Stimulated activated CD4-positive, alpha-beta T cell treated with anti-CD3 and anti-CD28 coated beads, TNF-alpha, amount 100 ng/mL, for 24 hours (primary cell): Measurements from ENCODE around the gene RPLP1.

Source experiments
- DNase-seq, 3 experiments: peaks; one replicate each; pipeline ENCODE4 v3.0.0-alpha.2; 2020; ENCODE audit warnings: low read depth in 3 of 3

RPLP1 gene

DNA sequence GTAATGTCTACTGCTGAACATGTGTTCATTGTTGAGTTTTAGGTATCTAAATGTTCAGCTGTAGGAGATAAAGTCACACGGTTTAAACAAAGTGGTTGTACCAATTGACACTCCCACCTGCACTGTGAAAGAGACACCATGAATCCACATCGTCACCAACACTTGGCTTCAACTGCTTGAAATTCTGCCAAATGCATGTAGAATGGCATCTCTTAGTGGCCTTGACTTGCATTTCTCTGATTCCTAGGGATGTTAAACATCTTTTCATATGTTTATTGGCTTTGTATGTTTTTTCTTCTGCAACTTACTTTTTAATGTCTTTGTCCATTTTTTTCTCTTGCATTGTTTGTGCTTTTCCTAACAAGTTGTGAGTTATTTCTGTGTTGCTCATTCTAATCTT is 43.4 kb downstream of the RPLP1 start:
- no peak for DNase-seq

DNA sequence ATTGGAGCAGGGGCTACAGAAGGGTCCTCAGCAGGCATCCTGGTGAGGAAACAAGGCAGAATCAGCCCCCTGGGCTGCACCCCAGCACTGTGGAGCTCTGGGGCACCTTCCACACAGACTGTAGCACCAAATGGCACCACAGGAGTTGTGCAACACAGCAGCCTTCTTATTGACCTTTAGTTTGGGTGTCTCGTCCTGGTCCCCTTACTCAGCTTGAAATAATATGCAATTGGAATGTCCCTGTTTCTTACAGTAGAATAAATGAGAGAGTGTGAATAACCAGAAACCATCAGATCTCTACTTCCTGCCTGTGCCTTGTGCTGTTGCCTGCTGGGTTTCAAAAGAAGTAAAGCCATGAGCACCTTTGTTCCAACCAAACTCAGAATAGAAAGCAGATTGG is 44.5 kb downstream of the RPLP1 start:
- no peak for DNase-seq

DNA sequence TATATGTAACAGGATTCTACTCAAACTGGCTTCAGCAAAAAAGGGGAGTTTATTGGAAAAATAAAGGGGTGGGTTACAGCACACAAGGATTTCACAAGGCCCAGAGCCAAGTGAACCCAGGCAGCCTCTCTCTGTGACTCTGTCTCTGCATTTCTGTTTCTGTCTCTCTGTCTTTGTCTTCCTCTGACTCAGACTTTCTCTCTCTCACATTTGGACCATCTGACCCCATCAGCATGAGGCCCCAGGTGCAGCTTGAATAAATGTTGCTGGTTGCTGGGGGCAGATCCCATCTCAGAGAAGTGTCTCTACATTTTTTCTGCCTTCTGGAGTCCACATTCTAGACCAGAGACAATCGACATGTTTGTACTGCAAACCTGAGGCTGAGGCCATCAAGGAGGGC is 45.0 kb downstream of the RPLP1 start:
- DNase-seq, result no peak

DNA sequence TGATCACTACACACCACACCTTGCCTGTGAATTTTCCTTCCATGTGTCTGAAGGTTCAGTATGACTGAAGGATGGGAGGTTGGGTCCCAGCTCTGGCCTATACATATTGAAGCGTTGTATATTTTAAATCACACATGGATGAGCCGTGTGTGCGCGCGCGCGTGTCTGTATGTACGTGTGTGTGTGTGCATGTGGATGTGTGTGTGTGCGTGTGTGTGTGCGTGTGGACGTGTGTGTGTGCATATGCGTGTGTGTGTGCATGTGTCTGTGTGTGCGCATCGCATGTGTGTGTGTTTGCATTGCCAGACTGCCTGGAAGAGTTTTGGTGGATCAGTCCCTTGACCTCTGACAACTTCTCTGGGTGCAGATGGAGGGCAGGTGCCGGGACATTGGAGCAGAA is 45.7 kb downstream of the RPLP1 start:
- DNase-seq, result no peak

GRCh38 chr15:69498987-69499386 is 46.4 kb downstream of the RPLP1 start:
- no peak for DNase-seq

DNA sequence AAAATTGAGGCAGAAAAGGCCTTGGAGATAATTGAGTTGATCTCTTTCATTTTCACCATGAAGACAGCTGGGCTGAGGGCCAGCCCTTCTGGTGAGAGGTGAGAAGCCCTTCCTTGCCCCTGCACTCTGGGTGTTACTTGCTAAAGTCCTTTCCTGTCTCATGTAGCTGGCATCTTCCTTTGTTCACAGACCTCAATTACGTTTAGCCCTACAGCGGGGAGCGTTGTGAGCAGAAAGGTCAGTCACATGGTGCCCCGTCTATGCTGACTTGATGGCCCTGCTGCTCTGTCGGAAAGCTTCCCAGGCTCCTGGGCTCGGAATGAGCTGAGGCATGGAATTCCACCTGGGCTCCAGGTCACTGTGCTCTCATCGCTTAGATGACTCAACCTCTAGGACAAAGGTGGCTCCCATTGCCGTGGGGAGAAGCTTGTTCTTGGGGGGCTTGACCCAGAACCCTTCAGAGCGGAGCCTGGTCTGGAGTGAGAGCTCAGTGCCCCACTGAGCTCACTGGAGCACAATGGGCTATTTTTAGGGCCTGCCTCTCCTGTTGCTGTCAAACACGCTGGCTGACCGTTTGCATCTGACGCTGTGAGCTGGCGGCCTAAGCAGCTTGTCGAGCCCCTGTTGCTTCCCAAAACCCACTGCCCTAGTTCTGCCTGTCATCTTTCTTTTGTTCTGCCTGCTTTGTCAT is 47.0 kb downstream of the RPLP1 start:
- DNase-seq, result no peak

DNA sequence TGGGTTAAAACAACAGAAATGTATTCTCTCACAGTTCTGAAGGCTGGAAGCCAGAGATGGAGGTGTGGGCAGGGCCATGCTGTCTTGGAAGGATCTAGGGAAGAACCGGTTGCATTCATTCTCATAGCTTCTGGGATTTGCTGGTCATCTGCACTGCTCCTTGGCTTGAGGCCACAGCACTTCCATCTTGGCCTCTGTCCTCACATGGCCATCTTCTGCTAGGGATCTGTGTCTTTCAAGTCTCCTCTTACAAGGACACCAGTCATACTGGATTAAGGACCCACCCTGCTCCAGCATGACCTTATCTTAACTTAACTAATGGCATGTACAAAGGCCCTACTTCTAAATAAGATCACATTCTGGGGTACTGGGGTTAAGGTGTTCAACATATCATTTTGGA is 47.7 kb downstream of the RPLP1 start:
- DNase-seq, result no peak

GRCh38 chr15:69501456-69501855 is 48.8 kb downstream of the RPLP1 start:
- DNase-seq, result no peak

- no peak for DNase-seq
Measured at GRCh38 chr15:69502470-69503045, 49.9 kb downstream of the RPLP1 start.

DNA sequence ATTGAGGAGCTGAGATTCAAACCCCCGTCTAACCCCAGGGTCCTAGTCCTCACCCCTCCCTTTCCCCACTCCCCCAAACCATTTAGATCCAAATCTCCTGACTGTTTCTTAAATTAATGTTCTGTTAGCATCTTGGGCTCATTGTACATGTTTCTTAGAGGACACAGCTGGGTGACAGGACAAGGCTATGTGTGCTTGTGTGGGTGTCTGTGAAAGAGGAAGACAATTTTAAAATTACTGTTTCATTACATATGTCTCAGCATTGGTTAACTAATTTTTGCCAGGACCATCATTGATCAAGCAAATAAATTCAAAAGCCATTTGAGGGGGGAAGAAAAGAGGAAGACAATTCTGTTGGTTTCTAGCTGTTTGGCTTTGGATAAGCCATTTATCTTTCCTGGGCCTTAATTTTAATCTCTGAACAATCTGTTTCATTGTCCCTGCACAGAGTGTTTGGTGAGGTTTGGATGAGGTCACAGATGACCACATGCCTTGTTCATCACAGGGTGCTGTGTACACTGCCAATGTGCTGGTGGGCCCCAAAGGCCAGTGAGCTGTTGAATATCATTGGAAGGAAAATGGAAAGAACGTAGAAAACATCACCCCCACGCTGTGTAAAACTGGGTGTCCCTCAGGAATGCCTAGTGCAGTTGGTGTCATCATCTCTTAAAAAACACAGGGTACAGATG is 51.9 kb downstream of the RPLP1 start:
- DNase-seq, result no peak
